K562 (cell line): Measurements from ENCODE around the gene APOLD1. TPM values are rescaled to one million over a fixed set of nuclear protein-coding genes. Genes with fewer than 3 reads are reported as not detected.
A peak's percentile ranks its signal among the peaks of the same experiment; 100 is the strongest.

Experiments used
- ATAC-seq: fragments of 200-7000 bp; cut with Tn5 transposase; 3 replicates; pipeline ENCODE4 v1.9.1; 2020; ENCODE audit warnings: moderate library complexity
- BruUV-seq: library from RNA; stranded (reverse); fragments of 400-500 nt; replicated peaks from 2 replicates; lab custom pipeline; 2021; lab: Mats Ljungman, UMichigan
- CTCF ChIA-PET: fragments of 300-600 bp; formaldehyde crosslinking; extraction: SDS; loops from one replicate; lab custom pipeline; 2021; ENCODE audit warnings: low intra/inter-chr PET ratio; lab: Yijun Ruan, JAX
- POLR2A ChIA-PET: fragments of 300-600, 350-650 bp; sonication (Branson Sonifier 250); formaldehyde crosslinking; extraction: SDS; loops from one replicate; lab custom pipeline; 2021; ENCODE audit warnings: antibody characterized with exemption, inconsistent platforms; lab: Yijun Ruan, JAX
- DNase-seq, 4 experiments: peaks; one replicate each; pipeline versions ENCODE4 v3.0.0 to v3.0.0-alpha.2; 2011 to 2018; ENCODE audit warnings: low spot score in 3 of 4, mixed read lengths in 3 of 4; ENCODE audit errors: extremely low read depth in 1 of 4
- FAIRE-seq: peaks from 2 replicates; lab custom pipeline; 2011; peaks lifted over from hg19 to GRCh38; lab: Jason Lieb, UNC
- H2AFZ ChIP-seq: 2 replicates; pipeline ENCODE4 v1.6.0; 2011; ENCODE audit warnings: low read depth, low read length, control low read depth, inconsistent platforms
- H3K27ac ChIP-seq: fragments of 200-600 bp; 3 replicates; pipeline ENCODE4 v1.8.0; 2011; ENCODE audit warnings: low read depth, mild to moderate bottlenecking, control low read depth, inconsistent platforms, low read length, moderate library complexity, mixed read lengths; ENCODE audit errors: extremely low read depth
- H3K27me3 ChIP-seq, 2 experiments: fragments of 300-600 bp in 1 of 2; 2 replicates in 1 of 2; 3 replicates in 1 of 2; pipeline versions ENCODE4 v1.6.0 to v1.8.0; 2011; ENCODE audit warnings: inconsistent platforms in 2 of 2, low read length in 2 of 2, mild to moderate bottlenecking in 1 of 2, mixed read lengths in 1 of 2, moderate library complexity in 1 of 2; ENCODE audit not compliant: control insufficient read depth in 2 of 2, insufficient read depth in 2 of 2
- H3K36me3 ChIP-seq: fragments of 300-600 bp; 3 replicates; pipeline ENCODE4 v1.8.0; 2011; ENCODE audit warnings: mild to moderate bottlenecking, low read length, inconsistent platforms; ENCODE audit not compliant: control insufficient read depth, insufficient read depth
- H3K4me1 ChIP-seq, 2 experiments: fragments of 200-600 bp in 1 of 2; replicated peaks in 1 of 2; 2 replicates in 1 of 2; 3 replicates in 1 of 2; pipeline versions ENCODE4 v1.5.1 to v1.8.0; 2011; ENCODE audit warnings: inconsistent platforms in 2 of 2, low read length in 2 of 2, mild to moderate bottlenecking in 1 of 2, mixed read lengths in 1 of 2, moderate library complexity in 1 of 2; ENCODE audit not compliant: control insufficient read depth in 2 of 2, insufficient read depth in 2 of 2
- H3K4me2 ChIP-seq: 2 replicates; pipeline ENCODE4 v1.6.1; 2011; ENCODE audit warnings: low read length, control low read depth, inconsistent platforms, mixed read lengths; ENCODE audit not compliant: insufficient read depth
- H3K4me3 ChIP-seq: fragments of 200-600 bp; sonication (generic), shearing (Covaris generic); 2 replicates; pipeline ENCODE4 v1.5.1; 2016; ENCODE audit warnings: control low read depth, inconsistent platforms
- H3K79me2 ChIP-seq: fragments of 200-600 bp; 3 replicates; pipeline ENCODE4 v1.8.0; 2011; ENCODE audit warnings: low read length, inconsistent platforms; ENCODE audit not compliant: control insufficient read depth, insufficient read depth
- H3K9ac ChIP-seq, 2 experiments: 2 replicates each; pipeline versions ENCODE4 v1.6.0 to v1.6.1; 2011; ENCODE audit warnings: low read depth in 2 of 2, low read length in 2 of 2, control low read depth in 1 of 2, inconsistent platforms in 1 of 2, mild to moderate bottlenecking in 1 of 2, mixed read lengths in 1 of 2; ENCODE audit not compliant: insufficient read depth in 1 of 2
- H3K9me1 ChIP-seq: one replicate; pipeline ENCODE4 v1.6.0; 2011; ENCODE audit warnings: inconsistent platforms, mild to moderate bottlenecking, low read length, moderate library complexity; ENCODE audit not compliant: control insufficient read depth, insufficient read depth
- H3K9me3 ChIP-seq: replicated peaks from 2 replicates; pipeline ENCODE4 v1.5.1; 2011; ENCODE audit warnings: low read depth, low read length, inconsistent platforms; ENCODE audit not compliant: control insufficient read depth, insufficient read depth
- H4K20me1 ChIP-seq: replicated peaks from 2 replicates; pipeline ENCODE4 v1.6.1; 2011; ENCODE audit warnings: low read length, inconsistent platforms, mixed read lengths; ENCODE audit not compliant: control insufficient read depth, insufficient read depth
- ARID1B ChIP-seq: fragments of 450-650 bp; IDR thresholded peaks from 2 replicates; pipeline ENCODE4 v1.6.1; 2016; ENCODE audit warnings: antibody characterized with exemption, mild to moderate bottlenecking, inconsistent platforms
- ARNT ChIP-seq, 2 experiments: fragments of 450-650 bp; IDR thresholded peaks; 2 replicates each; pipeline ENCODE4 v1.6.1; 2016; ENCODE audit warnings: mild to moderate bottlenecking in 1 of 2
- CUX1 ChIP-seq: fragments of 200-800 bp; sonication (Bioruptor generic); IDR thresholded peaks from 2 replicates; pipeline ENCODE4 v1.6.1; 2016; ENCODE audit warnings: missing genetic modification characterization, missing compliant biosample characterization
- FOSL1 ChIP-seq: fragments of 200-800 bp; sonication (Bioruptor generic); conservative IDR thresholded peaks from 2 replicates; pipeline ENCODE4 v1.6.1; 2016; ENCODE audit warnings: missing genetic modification characterization, missing compliant biosample characterization
- HIVEP1 ChIP-seq: fragments of 250-450 bp; sonication (Bioruptor Pico); IDR thresholded peaks from 2 replicates; pipeline ENCODE4 v1.4.0; 2020; ENCODE audit warnings: mild to moderate bottlenecking
- ILF3 ChIP-seq: fragments of 450-650 bp; IDR thresholded peaks from 2 replicates; pipeline ENCODE4 v1.6.1; 2018; ENCODE audit warnings: antibody characterized with exemption, mild to moderate bottlenecking, moderate library complexity, borderline replicate concordance
- MEIS2 ChIP-seq: fragments of 450-650 bp; IDR thresholded peaks from 2 replicates; pipeline ENCODE4 v1.6.1; 2014; ENCODE audit warnings: mild to moderate bottlenecking; ENCODE audit not compliant: partially characterized antibody
- PHB ChIP-seq: fragments of 250-450 bp; sonication (Bioruptor Pico); IDR thresholded peaks from 2 replicates; pipeline ENCODE4 v1.5.0; 2021
- SIN3B ChIP-seq: fragments of 450-650 bp; IDR thresholded peaks from 2 replicates; pipeline ENCODE4 v1.6.1; 2017; ENCODE audit warnings: low read depth, mild to moderate bottlenecking, moderate library complexity
- TFE3 ChIP-seq: fragments of 450-650 bp; formaldehyde crosslinking; IDR thresholded peaks from 2 replicates; pipeline ENCODE4 v1.4.0; 2020; ENCODE audit warnings: mild to moderate bottlenecking, mixed read lengths
- ZNF561 ChIP-seq: fragments of 450-650 bp; formaldehyde crosslinking; conservative IDR thresholded peaks from 2 replicates; pipeline ENCODE4 v1.4.0; 2020; ENCODE audit warnings: mild to moderate bottlenecking, moderate library complexity
- WGBS: fragments of 100-300 bp; shearing (Covaris generic); methylation state at CpG from one replicate; pipeline ENCODE4 v1.1.6; 2016; ENCODE audit warnings: low coverage, mixed read lengths; ENCODE audit not compliant: insufficient coverage; ENCODE audit errors: missing lambda C conversion rate; 5-methylcytosine and 5-hydroxymethylcytosine counted together
- in situ Hi-C: fragments of 300-500 bp; cut with MboI; formaldehyde crosslinking; loops from 4 replicates; pipeline ENCODE4 v1.15.0; 2018; ENCODE audit warnings: inconsistent platforms, mixed read lengths
- intact Hi-C: fragments of 100-400 bp; cut with micrococcal nuclease; formaldehyde crosslinking; loops from 2 replicates; pipeline ENCODE4 v1.14.2; 2022
- polyA plus RNA-seq, 8 experiments: library from polyadenylated mRNA; depleted of rRNA in 4 of 8; stranded (reverse) in 5 of 8; unstranded in 3 of 8; fragments of >200 nt; fragmentation: Nextera tagmentation in 2 of 8; fragmentation: Illumina TruSeq in 1 of 8; extraction: Ambion mirVana in 2 of 8; extraction: Trizol in 1 of 8; gene quantifications; 2 replicates each; pipeline versions ENCODE4 v1.2.1 to v1.2.3, GENCODE V29; 2011 to 2014; ENCODE audit warnings: inconsistent platforms in 1 of 8, missing spikeins in 1 of 8
- total RNA-seq, 7 experiments: library from RNA; depleted of rRNA in 6 of 7; stranded (reverse); fragments of >200 nt in 6 of 7; fragmentation: Illumina TruSeq in 2 of 7; extraction: Trizol in 2 of 7; gene quantifications; 2 replicates each; pipeline versions ENCODE4 v1.2.1 to v1.2.3, GENCODE V29; 2011 to 2021; ENCODE audit warnings: low replicate concordance in 1 of 7

APOLD1 gene
- total and polyA plus RNA-seq, 9 of the 15 experiments (the other 6 are each of a cell fraction or from before 2014, with no cell fraction given) = 0.28 to 1.1 (median 0.61) TPM

GRCh38 chr12:12791756-12792369, 6.4 kb downstream of the APOLD1 start:
- CTCF ChIA-PET = no interaction called here
- intact Hi-C loops (no loop called here), in situ Hi-C loops (no loop called here)
- Histone ChIP-seq H2AFZ (peak overlapping the region; percentile 80), H3K27ac (no peak overlapping the region), H3K4me2 (peak overlapping the region; percentile 17), H3K36me3 (no peaks in the 10 kb centered on the region), H3K79me2 (peaks cover 10% of the 10 kb centered on the region; the same call in 2 of the 3 replicates), H3K4me3 (no peak overlapping the region), H4K20me1 (no peaks in the 10 kb centered on the region), H3K9me1 (no peaks in the 10 kb centered on the region), H3K9ac (peak overlapping the region in 1 of 2 experiments; percentile 42; a peak in 1 of 4 replicates), H3K4me1 (peaks cover 11 to 27% of the 10 kb centered on the region in 2 experiments), H3K27me3 (no peaks in the 10 kb centered on the region), H3K9me3 (no peaks in the 10 kb centered on the region)
- FAIRE-seq (no peak), DNase-seq (no peak), ATAC-seq (peak; percentile 35; the same call in 2 of the 3 replicates)
- POLR2A ChIA-PET = interaction anchor here (0.6 to 1.7 kb wide), 3 partner anchors 11 to 422 kb away, joined by 3 to 5 read pairs (median 4); no protein-coding TSS in a partner anchor
- 13% methylated on average over 7 of the region's 7 CpGs for WGBS
- BruUV-seq = no TSS peak
- no peak for TF ChIP-seq FOSL1 (tag)
- TF ChIP-seq TFE3 (CRISPR knock-in tag) = no peak
- no peak for TF ChIP-seq ZNF561
- no peak for TF ChIP-seq CUX1 (CRISPR knock-in tag)
- no peak for TF ChIP-seq ILF3
- no peak for TF ChIP-seq SIN3B
- no peak for TF ChIP-seq PHB (CRISPR knock-in tag)
- 0 out of 2 replicates have a peak, but pooled peaks have one; percentile 16 for TF ChIP-seq ARID1B
- TF ChIP-seq HIVEP1 = no peak
- peak; percentile 83 for TF ChIP-seq MEIS2
- TF ChIP-seq ARNT (IDR thresholded peaks at IDR 0.05) = no peak
